GM18499 (cell line): ENCODE data around the gene SLC2A8.

Source experiments
- ATAC-seq: cut with Tn5 transposase; IDR thresholded peaks from one replicate; pipeline ENCODE4 v1.9.1; 2021; ENCODE audit warnings: moderate number of reproducible peaks; ENCODE audit not compliant: insufficient read depth, unreplicated experiment

The SLC2A8 gene

GRCh38 chr9:127398715-127399400 lies 1.9 kb downstream of the SLC2A8 start:
- ATAC-seq = no peak

GRCh38 chr9:127399736-127400269 lies 2.8 kb downstream of the SLC2A8 start:
- no peak for ATAC-seq

- ATAC-seq = no peak
Observed at GRCh38 chr9:127402401-127403090, 5.6 kb downstream of the SLC2A8 start.

- no peak for ATAC-seq
Observed at GRCh38 chr9:127403507-127404192, 6.7 kb downstream of the SLC2A8 start.

- no peak for ATAC-seq
Observed at GRCh38 chr9:127404631-127405030, 7.7 kb downstream of the SLC2A8 start.

DNA sequence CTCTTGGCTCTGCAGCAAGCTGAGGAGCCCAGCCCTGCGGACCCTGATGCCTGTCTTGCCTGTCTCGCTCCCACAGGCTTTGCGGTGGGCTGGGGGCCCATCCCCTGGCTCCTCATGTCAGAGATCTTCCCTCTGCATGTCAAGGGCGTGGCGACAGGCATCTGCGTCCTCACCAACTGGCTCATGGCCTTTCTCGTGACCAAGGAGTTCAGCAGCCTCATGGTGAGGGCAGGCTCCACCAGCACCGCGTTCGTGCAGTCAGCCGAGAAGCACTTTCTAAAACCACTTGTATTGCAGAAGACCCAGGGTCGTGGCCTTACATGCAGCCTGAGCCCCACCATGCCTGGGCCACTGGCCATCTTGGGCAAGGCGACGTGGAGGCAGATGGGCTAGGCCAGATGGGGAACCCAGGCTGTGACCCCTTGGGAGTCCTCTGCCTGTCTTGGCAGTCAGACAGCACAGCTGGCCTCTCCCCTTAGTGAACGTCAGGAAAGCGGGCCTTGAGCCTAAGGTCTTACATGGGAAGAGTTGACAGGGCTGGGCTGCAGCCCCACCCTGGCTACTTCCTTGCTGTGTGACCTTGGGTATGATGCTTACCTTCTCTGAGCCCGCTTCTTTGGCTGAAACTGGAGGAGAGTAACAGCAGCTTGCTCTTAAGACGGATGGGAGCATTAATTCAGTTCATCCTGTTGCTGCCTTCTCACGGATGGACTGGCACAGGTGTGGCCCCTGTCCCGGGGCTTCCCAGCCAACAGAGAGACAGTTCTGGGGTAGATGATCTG lies 8.6 kb downstream of the SLC2A8 start:
- no peak for ATAC-seq

GRCh38 chr9:127406799-127407491 lies 10.0 kb downstream of the SLC2A8 start:
- ATAC-seq = no peak

DNA sequence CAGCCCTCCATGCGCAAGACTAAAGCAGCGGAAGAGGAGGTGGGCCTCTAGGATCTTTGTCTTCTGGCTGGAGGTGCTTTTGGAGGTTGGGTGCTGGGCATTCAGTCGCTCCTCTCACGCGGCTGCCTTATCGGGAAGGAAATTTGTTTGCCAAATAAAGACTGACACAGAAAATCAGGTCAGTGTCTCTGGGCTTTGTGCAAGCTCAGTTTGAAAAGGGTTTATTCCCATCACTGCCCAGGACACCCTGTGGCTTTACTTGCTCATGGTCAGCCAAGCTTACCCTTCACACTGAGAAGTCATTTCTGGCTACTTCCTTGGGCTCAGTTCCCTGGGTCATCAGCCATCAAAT lies 10.5 kb downstream of the SLC2A8 start:
- no peak for ATAC-seq

DNA sequence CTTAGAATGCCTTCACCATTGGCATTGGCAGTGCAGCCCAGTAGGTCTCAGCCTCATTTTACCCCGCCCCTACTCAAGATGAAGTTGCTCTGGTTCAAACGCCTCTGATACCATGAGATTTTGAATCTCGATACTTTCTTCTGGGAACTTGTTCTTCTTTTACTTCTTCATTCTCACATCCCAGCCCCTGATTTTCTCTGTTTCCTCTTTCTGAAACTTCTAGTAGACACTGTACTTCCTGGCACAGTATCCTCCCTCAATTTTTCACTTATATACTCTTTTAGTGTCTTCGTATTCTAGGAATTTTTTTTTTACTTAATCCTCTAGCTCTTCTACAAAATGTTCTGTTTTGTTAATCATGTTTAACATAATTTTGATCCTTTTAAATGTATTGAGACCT lies 14.2 kb downstream of the SLC2A8 start:
- no peak for ATAC-seq

- ATAC-seq = no peak
Observed at GRCh38 chr9:127415141-127415540, 18.2 kb downstream of the SLC2A8 start.

DNA sequence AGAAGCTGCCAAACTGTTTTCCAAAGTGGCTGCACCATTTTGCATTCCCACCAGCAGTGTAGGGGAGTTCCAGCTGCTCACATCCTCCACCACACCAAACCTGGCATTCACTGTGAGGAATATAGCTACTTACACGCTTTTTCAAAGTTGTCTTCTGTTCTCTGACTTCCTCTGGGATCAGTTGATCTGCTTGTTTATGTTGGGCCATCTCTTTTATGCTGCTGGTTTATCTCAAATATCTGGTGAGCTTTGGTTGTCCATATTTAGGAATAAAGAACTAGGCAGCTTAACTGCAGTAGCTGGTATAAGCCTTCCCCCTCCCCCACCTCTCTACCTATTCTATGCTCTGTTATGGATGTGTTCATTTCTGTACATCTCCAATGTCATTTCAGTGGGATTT lies 18.7 kb downstream of the SLC2A8 start:
- ATAC-seq = no peak

DNA sequence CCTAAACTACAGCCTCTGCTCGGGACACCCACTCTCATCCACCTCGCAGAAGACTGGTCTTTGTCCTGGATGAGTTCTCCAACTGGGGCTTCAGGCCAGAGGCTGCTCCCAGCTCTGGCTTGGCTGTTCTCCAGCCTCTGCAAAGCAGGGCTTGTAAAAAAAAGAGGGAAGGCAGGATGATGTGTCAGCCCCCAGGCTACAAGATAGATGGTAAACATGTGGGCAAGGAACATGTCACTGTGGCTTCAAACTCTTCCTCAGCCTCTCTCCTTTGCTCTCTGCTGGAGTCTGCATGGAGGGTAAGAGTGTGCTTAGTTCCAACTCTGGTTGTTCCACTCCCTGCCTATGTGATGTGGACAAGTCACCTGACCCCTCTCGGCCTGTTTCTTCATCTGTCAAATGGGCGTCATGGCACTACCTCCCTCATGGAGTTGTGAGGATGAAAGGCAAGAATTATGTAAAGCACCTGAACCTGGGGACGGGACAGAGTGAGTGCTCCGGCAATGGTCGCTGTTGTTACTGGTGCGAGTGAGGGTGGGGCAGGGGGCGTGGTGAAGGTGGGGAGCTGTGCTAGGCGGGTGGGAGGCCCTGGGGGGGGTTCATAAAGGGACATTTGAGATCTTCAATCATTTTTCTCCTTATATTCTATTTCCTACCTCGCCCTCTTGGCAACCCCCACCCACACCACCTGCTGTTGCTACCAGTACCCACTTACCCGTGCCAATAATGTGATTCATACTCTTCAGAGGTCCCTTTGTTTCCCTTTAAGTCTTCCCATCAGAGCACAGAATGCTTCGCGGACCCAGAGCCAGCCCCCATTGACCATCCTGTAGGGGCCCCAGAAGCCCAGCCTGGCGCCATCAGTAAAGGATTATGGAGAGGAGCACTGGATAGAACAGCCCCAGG lies 20.4 kb downstream of the SLC2A8 start:
- no peak for ATAC-seq

DNA sequence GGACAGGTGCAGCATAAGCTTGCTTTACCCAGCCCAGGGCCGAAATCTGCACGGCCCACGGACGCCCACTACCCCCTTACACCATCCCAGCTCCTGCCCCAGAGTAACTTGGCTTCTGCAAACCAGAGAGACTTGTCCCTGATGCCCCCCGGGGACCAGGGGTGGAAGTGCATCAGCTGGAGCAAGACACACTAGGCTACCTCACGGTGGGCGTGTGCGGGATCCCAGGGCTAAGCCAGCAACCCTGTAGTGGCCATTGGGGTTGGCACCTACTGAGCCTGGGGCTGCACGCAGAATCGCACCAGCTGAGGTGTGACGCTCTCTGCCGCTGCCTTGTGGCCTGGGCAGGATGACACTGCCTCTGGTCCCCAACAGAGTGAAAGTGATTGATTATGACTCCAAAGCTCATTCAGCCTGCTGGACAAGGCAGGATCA lies 21.1 kb downstream of the SLC2A8 start:
- no peak for ATAC-seq

GRCh38 chr9:127419348-127419747 lies 22.4 kb downstream of the SLC2A8 start:
- ATAC-seq = no peak

DNA sequence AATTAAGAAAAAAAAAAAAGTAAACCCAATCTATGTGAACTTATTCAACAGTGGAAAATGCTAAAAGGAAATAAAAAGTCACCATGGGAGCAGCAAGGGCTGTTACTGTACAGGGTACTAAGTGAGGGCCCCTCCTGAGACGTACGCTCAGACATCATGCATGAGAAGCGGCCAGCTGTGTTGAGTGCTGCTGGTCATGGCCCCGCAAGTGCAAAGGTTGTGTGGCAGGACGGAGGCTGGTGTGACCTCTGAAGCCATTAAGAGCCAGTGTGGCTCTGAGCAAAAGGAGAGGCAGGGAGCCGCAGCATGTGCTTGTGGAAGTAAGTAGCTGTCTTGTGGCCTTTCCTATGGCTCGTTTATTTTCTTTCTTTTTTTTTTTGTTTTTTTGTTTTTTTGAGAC lies 24.1 kb downstream of the SLC2A8 start:
- ATAC-seq = no peak

GRCh38 chr9:127422133-127422782 lies 25.3 kb downstream of the SLC2A8 start:
- ATAC-seq = no peak

DNA sequence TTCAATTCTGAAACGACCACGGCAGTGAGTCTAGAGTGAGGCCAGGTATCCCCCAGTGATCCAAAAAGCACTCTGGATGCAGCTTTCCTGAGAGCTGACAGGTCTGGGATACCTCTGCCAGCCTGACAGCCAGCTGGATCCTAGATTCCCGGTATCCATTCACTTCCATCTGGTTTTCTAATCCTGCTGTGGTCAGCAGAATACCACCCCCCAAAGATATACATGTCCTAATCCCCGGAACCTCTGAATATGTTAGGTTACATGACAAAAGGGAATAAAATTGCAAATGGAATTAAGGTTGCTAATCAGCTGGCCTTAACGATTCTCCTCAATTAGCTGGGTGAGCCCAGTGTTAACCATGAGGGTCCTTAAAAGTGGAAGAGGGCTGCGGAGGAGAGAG lies 25.8 kb downstream of the SLC2A8 start:
- ATAC-seq = no peak

GRCh38 chr9:127423476-127423933 lies 26.5 kb downstream of the SLC2A8 start:
- no peak for ATAC-seq
